Activated gamma-delta T cell treated with anti-CD3 and anti-CD28 coated beads, Interleukin-2, amount 50 U/mL, for 16 hours (primary cell): ENCODE data around the gene SLC26A8.

Source experiments
- DNase-seq: peaks from one replicate; pipeline ENCODE4 v3.0.0-alpha.2; 2020; ENCODE audit warnings: low read depth

SLC26A8 gene, protein sequence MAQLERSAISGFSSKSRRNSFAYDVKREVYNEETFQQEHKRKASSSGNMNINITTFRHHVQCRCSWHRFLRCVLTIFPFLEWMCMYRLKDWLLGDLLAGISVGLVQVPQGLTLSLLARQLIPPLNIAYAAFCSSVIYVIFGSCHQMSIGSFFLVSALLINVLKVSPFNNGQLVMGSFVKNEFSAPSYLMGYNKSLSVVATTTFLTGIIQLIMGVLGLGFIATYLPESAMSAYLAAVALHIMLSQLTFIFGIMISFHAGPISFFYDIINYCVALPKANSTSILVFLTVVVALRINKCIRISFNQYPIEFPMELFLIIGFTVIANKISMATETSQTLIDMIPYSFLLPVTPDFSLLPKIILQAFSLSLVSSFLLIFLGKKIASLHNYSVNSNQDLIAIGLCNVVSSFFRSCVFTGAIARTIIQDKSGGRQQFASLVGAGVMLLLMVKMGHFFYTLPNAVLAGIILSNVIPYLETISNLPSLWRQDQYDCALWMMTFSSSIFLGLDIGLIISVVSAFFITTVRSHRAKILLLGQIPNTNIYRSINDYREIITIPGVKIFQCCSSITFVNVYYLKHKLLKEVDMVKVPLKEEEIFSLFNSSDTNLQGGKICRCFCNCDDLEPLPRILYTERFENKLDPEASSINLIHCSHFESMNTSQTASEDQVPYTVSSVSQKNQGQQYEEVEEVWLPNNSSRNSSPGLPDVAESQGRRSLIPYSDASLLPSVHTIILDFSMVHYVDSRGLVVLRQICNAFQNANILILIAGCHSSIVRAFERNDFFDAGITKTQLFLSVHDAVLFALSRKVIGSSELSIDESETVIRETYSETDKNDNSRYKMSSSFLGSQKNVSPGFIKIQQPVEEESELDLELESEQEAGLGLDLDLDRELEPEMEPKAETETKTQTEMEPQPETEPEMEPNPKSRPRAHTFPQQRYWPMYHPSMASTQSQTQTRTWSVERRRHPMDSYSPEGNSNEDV

DNA sequence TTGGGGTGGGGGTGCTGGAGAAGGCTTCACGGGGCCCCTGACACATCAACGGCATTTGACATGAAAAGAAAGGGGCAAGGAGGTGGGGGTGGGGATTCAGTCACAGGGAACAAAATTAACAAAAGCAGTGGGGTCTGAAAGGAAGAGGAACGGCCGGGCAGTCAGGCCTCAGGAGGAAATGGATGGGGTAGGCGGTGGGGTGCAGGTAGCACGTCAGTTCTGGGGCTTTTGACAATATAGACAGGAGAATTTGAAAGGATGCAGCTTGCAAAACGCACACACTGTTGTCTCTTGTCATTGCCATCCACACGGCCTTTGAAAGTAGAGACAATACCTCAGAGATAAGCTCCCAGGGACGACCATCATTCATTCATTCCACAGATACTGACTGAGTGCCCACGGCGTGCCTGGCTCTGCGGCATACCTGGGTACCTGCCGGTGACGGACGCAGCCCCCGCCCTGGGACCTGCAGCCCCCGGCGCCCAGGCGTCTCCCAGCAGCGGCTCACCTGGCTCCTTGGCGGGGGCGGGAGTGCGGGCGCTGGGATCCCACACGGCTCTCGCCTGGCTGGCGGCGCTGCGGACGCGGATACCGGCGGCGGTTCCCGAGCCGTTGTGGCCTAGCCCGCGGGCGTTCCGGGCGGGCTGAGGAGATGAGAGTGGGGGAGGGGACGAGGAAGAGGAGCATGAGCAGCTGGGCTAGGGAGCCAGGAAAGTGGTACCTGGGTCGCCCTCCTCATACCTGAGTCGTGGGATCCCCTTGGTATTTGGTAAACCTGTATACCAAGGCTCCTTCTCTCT lies at the start of gene SLC26A8:
TSS of gene SLC26A8 (minus strand) at position 646 of the 800 bp plus-strand sequence. CDS start 4,934 bp downstream, outside the sequence.
- no peak for DNase-seq

GRCh38 chr6:36073587-36073986 lies 49.1 kb upstream of the SLC26A8 start:
- DNase-seq = no peak

GRCh38 chr6:36072681-36073080 lies 48.2 kb upstream of the SLC26A8 start:
- DNase-seq = no peak

GRCh38 chr6:36071714-36072113 lies 47.3 kb upstream of the SLC26A8 start:
- no peak for DNase-seq

- DNase-seq = no peak
Measured at GRCh38 chr6:36071281-36071680, 46.8 kb upstream of the SLC26A8 start.

- no peak for DNase-seq
Measured at GRCh38 chr6:36070252-36070651, 45.8 kb upstream of the SLC26A8 start.

DNA sequence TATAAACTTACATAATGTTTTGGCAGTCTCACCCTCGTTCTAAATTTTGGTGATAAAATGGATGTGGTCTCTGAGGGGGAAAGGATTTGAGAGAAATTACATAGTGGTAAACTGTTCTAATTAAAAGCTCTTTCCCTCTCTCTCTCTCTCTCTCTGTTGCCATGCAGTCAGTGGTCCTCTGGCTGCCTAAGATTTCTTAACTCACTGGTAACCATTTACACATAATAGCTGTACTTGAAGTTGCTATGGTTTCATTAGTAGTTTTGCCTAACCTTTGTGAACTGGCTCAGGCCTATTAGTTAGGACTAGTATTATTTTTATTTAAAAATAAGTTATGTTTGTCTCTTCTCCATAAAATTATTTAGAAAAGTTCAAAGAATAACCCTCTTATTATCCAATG lies 45.1 kb upstream of the SLC26A8 start:
- no peak for DNase-seq

GRCh38 chr6:36068586-36068985 lies 44.1 kb upstream of the SLC26A8 start:
- DNase-seq = no peak

DNA sequence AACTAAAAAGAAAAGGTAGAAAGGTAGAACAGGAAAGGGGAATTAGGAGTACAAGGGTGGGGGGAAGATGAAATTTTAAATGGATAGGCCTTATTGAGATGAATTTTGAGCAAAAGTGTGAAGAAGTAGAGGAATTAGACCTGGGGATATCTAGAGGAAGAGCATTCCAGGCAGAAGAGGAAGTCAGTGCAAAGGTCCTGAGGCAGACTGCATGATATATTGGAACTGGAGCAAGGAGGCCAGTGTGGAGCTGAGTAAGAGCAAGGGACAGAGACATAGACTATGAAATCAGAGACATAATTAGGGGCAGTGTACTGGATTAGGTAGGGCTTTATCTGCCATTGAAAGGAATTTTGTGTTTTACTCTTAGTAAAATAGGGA lies 43.6 kb upstream of the SLC26A8 start:
- DNase-seq = no peak

- no peak for DNase-seq
Measured at GRCh38 chr6:36067374-36068011, 43.1 kb upstream of the SLC26A8 start.

DNA sequence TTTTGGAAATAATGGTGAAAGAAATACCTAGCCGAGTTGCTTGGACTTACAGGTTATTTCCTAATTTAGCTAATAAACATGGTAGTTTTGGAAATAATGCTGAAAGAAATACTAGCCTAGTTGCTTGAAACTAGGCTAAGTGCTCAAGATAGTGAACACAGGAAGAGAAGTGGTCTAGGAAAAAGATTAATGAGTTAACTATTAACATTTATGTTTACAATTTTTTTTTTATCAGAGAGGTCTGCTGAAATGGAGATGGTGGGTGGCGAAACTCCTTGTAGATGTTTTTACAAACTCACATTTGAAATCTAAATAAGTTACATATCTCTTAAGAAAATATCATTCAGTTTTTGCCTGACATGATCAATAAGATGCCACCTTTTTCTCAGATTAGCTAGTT lies 42.4 kb upstream of the SLC26A8 start:
- no peak for DNase-seq

- DNase-seq = no peak
Measured at GRCh38 chr6:36065916-36066315, 41.5 kb upstream of the SLC26A8 start.

DNA sequence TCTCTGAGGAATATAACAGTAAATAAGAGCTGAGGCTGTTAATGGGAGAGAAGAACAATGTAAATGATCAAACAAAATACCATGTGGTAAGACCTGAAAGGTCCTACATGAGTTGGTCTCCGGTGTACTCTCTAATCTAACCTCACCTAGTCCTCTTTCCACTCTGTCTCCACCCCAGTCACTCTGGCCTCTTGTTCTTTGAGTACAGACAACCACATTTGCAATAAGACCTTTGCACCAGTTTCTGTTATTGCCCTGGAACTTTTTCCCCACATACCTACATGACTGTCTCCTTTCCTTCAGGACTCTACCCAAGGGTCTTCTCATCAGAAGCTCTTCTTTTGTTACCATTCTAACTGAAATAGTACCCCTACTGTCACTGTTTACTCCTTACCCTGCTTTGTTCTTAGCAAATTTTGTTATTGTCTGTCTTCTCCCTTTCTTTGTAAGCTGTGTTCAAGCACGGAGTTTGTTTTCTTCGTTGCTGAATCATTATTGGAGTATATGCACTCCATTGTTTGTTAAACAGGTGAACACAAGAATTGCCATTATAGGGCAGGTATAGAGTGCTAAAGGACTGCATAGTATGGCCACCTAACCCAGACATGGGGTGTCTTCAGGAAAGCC lies 40.4 kb upstream of the SLC26A8 start:
- no peak for DNase-seq

- no peak for DNase-seq
Measured at GRCh38 chr6:36063318-36064060, 39.0 kb upstream of the SLC26A8 start.

DNA sequence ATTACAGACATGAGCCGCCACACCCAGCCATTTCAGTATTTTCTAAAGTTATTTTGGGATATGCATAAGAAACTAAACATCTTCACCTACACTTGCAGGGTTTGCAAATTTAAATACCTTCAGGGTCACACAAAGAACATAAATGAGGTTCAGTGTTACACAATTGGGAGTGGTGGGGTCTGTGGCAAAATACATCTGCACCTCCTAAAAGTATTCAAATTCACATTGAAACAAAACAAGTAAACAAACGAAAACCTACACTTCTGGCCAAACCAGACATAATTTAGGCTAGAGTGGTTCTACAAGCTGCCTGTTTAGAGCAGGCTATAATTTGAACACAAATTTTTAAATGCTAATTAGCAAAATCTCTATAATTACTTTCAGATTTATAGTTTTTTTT lies 37.8 kb upstream of the SLC26A8 start:
- DNase-seq = no peak

GRCh38 chr6:36061236-36061635 lies 36.8 kb upstream of the SLC26A8 start:
- no peak for DNase-seq

DNA sequence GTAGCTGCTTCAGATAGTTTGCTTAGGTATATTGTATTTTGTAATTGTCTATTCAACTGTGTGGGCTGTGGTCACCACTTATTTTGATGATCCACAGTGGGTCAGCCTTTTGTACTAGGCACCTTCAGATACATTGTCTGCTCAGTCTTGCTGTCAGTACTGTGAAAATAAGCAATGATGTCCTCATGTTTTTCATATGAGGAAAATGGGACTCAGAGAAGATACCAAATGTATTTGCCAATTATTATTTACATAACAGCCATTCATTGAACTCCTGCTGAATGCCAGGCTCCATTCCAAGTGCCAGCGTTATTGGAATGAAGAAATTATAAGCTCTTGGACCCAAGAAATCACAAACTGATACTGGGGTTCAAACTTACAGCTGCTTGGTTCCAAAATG lies 31.7 kb upstream of the SLC26A8 start:
- no peak for DNase-seq

DNA sequence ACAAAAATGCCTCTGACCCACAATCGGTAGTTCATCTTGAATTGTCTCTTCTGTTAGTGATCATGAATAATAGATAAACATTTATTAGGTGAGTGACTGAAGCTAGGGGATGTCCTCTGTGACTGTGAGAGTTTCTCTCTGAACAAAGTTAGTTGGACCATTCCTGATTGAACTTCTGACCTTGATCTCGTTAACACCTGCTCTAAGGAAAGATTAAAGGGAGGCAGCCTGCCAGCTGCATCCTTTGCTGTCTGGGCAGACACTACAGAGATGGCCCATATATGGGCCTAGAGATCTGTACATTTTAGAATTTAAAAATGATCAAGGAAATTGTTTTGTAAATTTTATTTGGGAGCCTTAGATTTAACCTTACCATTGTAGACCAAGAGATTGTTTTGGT lies 30.5 kb upstream of the SLC26A8 start:
- DNase-seq = no peak

DNA sequence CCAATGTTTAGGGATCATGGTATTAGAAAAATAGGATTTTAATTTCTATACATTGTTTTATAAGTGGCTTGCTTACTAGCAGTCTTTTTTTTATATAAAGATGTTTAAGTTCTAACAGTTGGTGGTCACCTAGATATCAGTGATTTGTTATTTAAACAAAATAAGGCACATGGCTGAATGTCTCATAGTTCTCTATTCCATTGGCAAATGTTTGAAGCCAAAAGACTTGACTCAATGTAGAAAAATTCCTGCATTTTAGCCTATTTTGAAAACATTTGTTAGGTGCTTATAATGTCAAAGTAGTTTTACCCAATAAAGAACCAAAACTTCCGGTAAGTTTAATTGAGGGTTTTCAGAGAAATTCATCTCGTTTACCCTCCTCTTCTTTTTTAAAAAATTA lies 30.0 kb upstream of the SLC26A8 start:
- no peak for DNase-seq

GRCh38 chr6:36053878-36054277 lies 29.4 kb upstream of the SLC26A8 start:
- DNase-seq = no peak

DNA sequence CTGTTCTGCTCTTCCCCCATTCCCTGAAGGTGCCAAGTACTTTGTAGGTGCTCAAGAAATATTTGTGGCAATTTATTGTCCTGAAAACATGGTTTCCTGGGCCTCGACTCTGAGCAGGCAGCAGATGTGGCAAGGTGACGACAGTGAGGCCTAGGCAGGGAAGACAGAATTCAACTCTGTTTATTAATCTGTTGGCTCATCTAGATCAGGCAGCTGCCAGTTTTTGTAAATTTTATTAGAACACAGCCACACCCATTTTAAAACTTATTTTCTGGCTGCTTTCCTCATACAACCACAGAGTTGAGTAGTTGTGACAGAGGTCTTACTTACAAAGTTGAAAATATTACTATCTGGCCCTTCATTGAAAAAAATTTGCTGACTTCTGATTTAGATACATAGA lies 27.7 kb upstream of the SLC26A8 start:
- DNase-seq = no peak
